SK-N-SH (cell line): ENCODE results near the gene ARHGEF10L.

Experiments
- CTCF ChIP-seq: fragments of 200-600 bp; sonication (generic); IDR thresholded peaks from 2 replicates; pipeline ENCODE4 v1.6.1; 2017; ENCODE audit warnings: antibody characterized with exemption, mild to moderate bottlenecking, moderate library complexity
- EP300 ChIP-seq, 2 experiments: IDR thresholded peaks; 2 replicates each; pipeline versions ENCODE4 v1.4.0 to v1.6.1; 2012; ENCODE audit warnings: borderline replicate concordance in 1 of 2, low read depth in 1 of 2, low read length in 1 of 2
- EZH2phosphoT487 ChIP-seq: fragments of 200-600 bp; sonication (generic); IDR thresholded peaks from 2 replicates; pipeline ENCODE4 v1.6.1; 2017; ENCODE audit warnings: low read depth, mixed run types, mild to moderate bottlenecking, antibody characterized with exemption, moderate library complexity, borderline replicate concordance
- FOXM1 ChIP-seq: IDR thresholded peaks from 2 replicates; pipeline ENCODE4 v1.4.0; 2012; ENCODE audit warnings: low read depth, mild to moderate bottlenecking
- NRF1 ChIP-seq: IDR thresholded peaks from 2 replicates; pipeline ENCODE4 v1.6.1; 2012; ENCODE audit warnings: low read depth, mild to moderate bottlenecking, low read length
- POLR2AphosphoS5 ChIP-seq: IDR thresholded peaks from 2 replicates; pipeline ENCODE4 v1.6.1; 2012; ENCODE audit warnings: low read depth, low read length
- SIN3A ChIP-seq: IDR thresholded peaks from 2 replicates; pipeline ENCODE4 v1.6.1; 2012; ENCODE audit warnings: low read depth, mild to moderate bottlenecking, low read length, moderate library complexity, borderline replicate concordance
- SMC3 ChIP-seq: IDR thresholded peaks from 2 replicates; pipeline ENCODE4 v1.6.1; 2012; ENCODE audit warnings: low read depth, low read length, improper control_type of control experiment
- TAF1 ChIP-seq: IDR thresholded peaks from 2 replicates; pipeline ENCODE4 v1.6.1; 2012; ENCODE audit warnings: low read depth, mild to moderate bottlenecking, low read length, moderate library complexity, borderline replicate concordance
- TCF12 ChIP-seq: IDR thresholded peaks from 2 replicates; pipeline ENCODE4 v1.4.0; 2012
- TEAD4 ChIP-seq: IDR thresholded peaks from 2 replicates; pipeline ENCODE4 v1.4.0; 2012; ENCODE audit warnings: mild to moderate bottlenecking, borderline replicate concordance; ENCODE audit not compliant: insufficient read depth
- USF2 ChIP-seq: fragments of 150-350 bp; IDR thresholded peaks from 2 replicates; pipeline ENCODE4 v1.6.1; 2017; ENCODE audit warnings: antibody characterized with exemption, low read length, low read depth, borderline replicate concordance
- YY1 ChIP-seq: IDR thresholded peaks from 2 replicates; pipeline ENCODE4 v1.4.0; 2012; ENCODE audit warnings: low read depth, mild to moderate bottlenecking
- ZBTB33 ChIP-seq: IDR thresholded peaks from 2 replicates; pipeline ENCODE4 v1.4.0; 2012; ENCODE audit warnings: low read depth, borderline replicate concordance

- TF ChIP-seq CTCF: no peak
- no peak for TF ChIP-seq ZBTB33
- no peak for TF ChIP-seq POLR2AphosphoS5
- TF ChIP-seq EP300 (IDR thresholded peaks at IDR 0.05; ENCODE audit: borderline replicate concordance in 1 of 2, low read depth in 1 of 2, low read length in 1 of 2): no peak
- no peak for TF ChIP-seq SMC3
- no peak for TF ChIP-seq EZH2phosphoT487
- TF ChIP-seq TCF12: no peak
- TF ChIP-seq TAF1: no peak
- no peak for TF ChIP-seq YY1
- TF ChIP-seq TEAD4: no peak
- no peak for TF ChIP-seq FOXM1
- TF ChIP-seq NRF1: no peak
- no peak for TF ChIP-seq USF2
- TF ChIP-seq SIN3A: no peak
Measured at GRCh38 chr1:17729909-17730308, 190.4 kb downstream of the ARHGEF10L start.
